Suppressor macrophage treated with lipopolysaccharide for 4 hours (primary cell): ENCODE data around the gene IL36A.

ENCODE experiments used
- DNase-seq: peaks from one replicate; pipeline ENCODE4 v3.0.0-alpha.2; 2020

The IL36A gene

GRCh38 chr2:113005030-113005509, at the start of gene IL36A:
Gene IL36A, plus strand, starts transcription at chr2:113005459. Its CDS starts 413 bp downstream, at chr2:113005872.
- no peak for DNase-seq

GRCh38 chr2:112957511-112957910, 47.7 kb upstream of the IL36A start:
- DNase-seq: no peak

- DNase-seq: peak; percentile 77
Measured at GRCh38 chr2:112958428-112959108, 46.7 kb upstream of the IL36A start.

GRCh38 chr2:112959109-112959812, 46.0 kb upstream of the IL36A start:
- no peak for DNase-seq

- no peak for DNase-seq
Measured at GRCh38 chr2:112960230-112960825, 44.9 kb upstream of the IL36A start.

GRCh38 chr2:112962308-112963175, 42.7 kb upstream of the IL36A start:
- no peak for DNase-seq

GRCh38 chr2:112967023-112967422, 38.2 kb upstream of the IL36A start:
- no peak for DNase-seq

- DNase-seq: no peak
Measured at GRCh38 chr2:112972423-112973086, 32.7 kb upstream of the IL36A start.

GRCh38 chr2:112973156-112973555, 32.1 kb upstream of the IL36A start:
- no peak for DNase-seq

GRCh38 chr2:112977559-112978056, 27.7 kb upstream of the IL36A start, which contains the start of gene IL36G:
Gene IL36G, plus strand, starts transcription at chr2:112978006. Its CDS starts 633 bp downstream, at chr2:112978639.
- DNase-seq: peak; percentile 53

- no peak for DNase-seq
Measured at GRCh38 chr2:112979731-112980130, 25.5 kb upstream of the IL36A start.

- DNase-seq: no peak
Measured at GRCh38 chr2:112980537-112980936, 24.7 kb upstream of the IL36A start.

- DNase-seq: peak; percentile 22
Measured at GRCh38 chr2:112985090-112985489, 20.2 kb upstream of the IL36A start.

- DNase-seq: no peak
Measured at GRCh38 chr2:112989611-112990010, 15.6 kb upstream of the IL36A start.

GRCh38 chr2:112993831-112994230, 11.4 kb upstream of the IL36A start:
- DNase-seq: no peak

GRCh38 chr2:112994648-112995047, 10.6 kb upstream of the IL36A start:
- DNase-seq: no peak

- no peak for DNase-seq
Measured at GRCh38 chr2:112995346-112995920, 9.8 kb upstream of the IL36A start.

- DNase-seq: no peak
Measured at GRCh38 chr2:112996635-112997034, 8.6 kb upstream of the IL36A start.

- no peak for DNase-seq
Measured at GRCh38 chr2:112997151-112997550, 8.1 kb upstream of the IL36A start.

- no peak for DNase-seq
Measured at GRCh38 chr2:113000436-113000835, 4.8 kb upstream of the IL36A start.

- no peak for DNase-seq
Measured at GRCh38 chr2:113002677-113003076, 2.6 kb upstream of the IL36A start.

- no peak for DNase-seq
Measured at GRCh38 chr2:113007250-113007649, 2.0 kb downstream of the IL36A start.
